ENCODE data around the gene MRPS5.

MRPS5 gene

DNA sequence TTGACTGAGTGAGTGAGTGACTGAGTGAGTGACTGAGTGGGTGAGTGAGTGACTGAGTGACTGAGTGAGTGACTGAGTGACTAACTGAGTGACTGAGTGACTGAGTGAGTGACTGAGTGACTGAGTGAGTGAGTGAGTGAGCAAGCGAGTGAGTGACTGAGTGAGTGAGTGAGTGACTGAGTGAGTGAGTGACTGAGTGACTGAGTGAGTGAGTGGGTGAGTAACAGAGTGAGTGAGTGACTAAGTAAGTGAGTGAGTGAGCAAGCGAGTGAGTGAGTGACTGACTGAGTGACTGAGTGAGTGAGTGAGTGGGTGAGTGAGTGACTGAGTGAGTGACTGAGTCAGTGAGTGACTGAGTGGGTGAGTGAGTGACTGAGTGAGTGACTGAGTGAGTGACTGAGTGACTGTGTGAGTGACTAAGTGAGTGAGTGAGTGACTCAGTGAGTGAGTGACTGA lies 84.2 kb downstream of the MRPS5 start:
- Histone ChIP-seq H3K27me3 (peaks cover 0 to 25% of the 10 kb centered on the region in 2 donors), H3K4me1 (no peaks in the 10 kb centered on the region), H3K36me3 (no peaks in the 10 kb centered on the region), H3K27ac (no peak overlapping the region), H3K4me3 (no peak overlapping the region), H3K9me3 (no peaks in the 10 kb centered on the region)
- TF ChIP-seq, protein P1, sequence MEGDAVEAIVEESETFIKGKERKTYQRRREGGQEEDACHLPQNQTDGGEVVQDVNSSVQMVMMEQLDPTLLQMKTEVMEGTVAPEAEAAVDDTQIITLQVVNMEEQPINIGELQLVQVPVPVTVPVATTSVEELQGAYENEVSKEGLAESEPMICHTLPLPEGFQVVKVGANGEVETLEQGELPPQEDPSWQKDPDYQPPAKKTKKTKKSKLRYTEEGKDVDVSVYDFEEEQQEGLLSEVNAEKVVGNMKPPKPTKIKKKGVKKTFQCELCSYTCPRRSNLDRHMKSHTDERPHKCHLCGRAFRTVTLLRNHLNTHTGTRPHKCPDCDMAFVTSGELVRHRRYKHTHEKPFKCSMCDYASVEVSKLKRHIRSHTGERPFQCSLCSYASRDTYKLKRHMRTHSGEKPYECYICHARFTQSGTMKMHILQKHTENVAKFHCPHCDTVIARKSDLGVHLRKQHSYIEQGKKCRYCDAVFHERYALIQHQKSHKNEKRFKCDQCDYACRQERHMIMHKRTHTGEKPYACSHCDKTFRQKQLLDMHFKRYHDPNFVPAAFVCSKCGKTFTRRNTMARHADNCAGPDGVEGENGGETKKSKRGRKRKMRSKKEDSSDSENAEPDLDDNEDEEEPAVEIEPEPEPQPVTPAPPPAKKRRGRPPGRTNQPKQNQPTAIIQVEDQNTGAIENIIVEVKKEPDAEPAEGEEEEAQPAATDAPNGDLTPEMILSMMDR (IDR thresholded peaks at IDR 0.05): no peak
- intact Hi-C loops (cut with DNase I; ENCODE audit: low total_unique reads): no loop called here
- no peak for DNase-seq

DNA sequence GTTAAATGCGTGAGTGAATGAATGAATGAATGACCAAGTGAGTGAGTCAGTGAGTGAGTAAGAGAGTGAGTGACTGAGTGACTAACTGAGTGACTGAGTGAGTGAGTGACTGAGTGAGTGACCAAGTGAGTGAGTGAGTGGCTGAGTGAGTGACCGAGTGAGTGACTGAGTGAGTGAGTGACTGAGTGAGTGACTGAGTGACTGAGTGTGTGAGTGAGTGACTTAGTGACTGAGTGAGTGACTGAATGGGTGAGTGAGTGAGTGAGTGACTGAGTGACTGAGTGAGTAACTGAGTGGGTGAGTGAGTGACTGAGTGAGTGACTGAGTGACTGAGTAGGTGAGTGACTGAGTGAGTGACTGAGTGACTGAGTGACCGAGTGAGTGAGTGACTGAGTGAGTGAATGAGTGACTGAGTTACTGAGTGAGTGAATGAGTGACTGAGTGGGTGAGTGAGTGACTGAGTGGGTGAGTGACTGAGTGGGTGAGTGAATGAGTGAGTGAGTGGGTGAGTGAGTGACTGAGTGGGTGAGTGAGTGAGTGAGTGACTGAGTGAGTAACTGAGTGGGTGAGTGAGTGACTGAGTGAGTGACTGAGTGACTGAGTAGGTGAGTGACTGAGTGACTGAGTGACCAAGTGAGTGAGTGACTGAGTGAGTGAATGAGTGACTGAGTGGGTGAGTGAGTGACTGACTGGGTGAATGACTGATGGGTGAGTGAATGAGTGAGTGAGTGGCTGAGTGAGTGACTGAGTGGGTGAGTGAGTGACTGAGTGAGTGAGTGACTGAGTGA lies 84.8 kb downstream of the MRPS5 start:
- no peaks in the 10 kb centered on the region for H3K4me1 ChIP-seq
- intact Hi-C loops (cut with DNase I; ENCODE audit: low total_unique reads): no loop called here
- no peaks in the 10 kb centered on the region for H3K9me3 ChIP-seq
- no peak overlapping the region for H3K4me3 ChIP-seq
- H3K36me3 ChIP-seq: no peaks in the 10 kb centered on the region
- peaks cover 0 to 31% of the 10 kb centered on the region in 2 donors for H3K27me3 ChIP-seq
- TF ChIP-seq, protein P1 (IDR thresholded peaks at IDR 0.05): no peak
- no peak overlapping the region for H3K27ac ChIP-seq
- no peak for DNase-seq

All from tibial artery (tissue), 4 donors.